CD4-positive, CD25-positive, alpha-beta regulatory T cell (primary cell): ENCODE data around the gene ADGRL4. TPM values are rescaled to one million over a fixed set of nuclear protein-coding genes. Genes with fewer than 3 reads are reported as not detected.
"Not testable (repeated sequence)": the region's sequence is repeated elsewhere in the genome, so short reads cannot be mapped to it uniquely, and the experiment has no call there.

Experiments used
- ATAC-seq, 2 donors: fragments of 150-1000 bp; cut with Tn5 transposase; one replicate each; pipeline ENCODE4 v1.10.0; 2021; ENCODE audit warnings: low read depth in 2 of 2, moderate number of reproducible peaks in 2 of 2, moderate library complexity in 1 of 2
- DNase-seq, 3 donors: peaks; one replicate each; pipeline versions ENCODE4 v3.0.0 to v3.0.0-alpha.2; 2012 to 2022; ENCODE audit warnings: mixed read lengths in 1 of 3
- H3K27ac ChIP-seq: one replicate; pipeline ENCODE4 v1.7.0; 2013; ENCODE audit warnings: mild to moderate bottlenecking, low read length; ENCODE audit not compliant: insufficient read depth, poor library complexity, severe bottlenecking
- H3K27me3 ChIP-seq: one replicate; pipeline ENCODE4 v1.7.0; 2013; ENCODE audit warnings: low read length; ENCODE audit not compliant: control insufficient read depth, insufficient read depth
- H3K36me3 ChIP-seq: one replicate; pipeline ENCODE4 v1.7.0; 2013; ENCODE audit warnings: mild to moderate bottlenecking, low read length, moderate library complexity; ENCODE audit not compliant: control insufficient read depth, insufficient read depth
- H3K4me1 ChIP-seq: 2 replicates; pipeline ENCODE4 v1.7.0; 2013; ENCODE audit warnings: mild to moderate bottlenecking, low read length; ENCODE audit not compliant: insufficient read depth, control insufficient read depth, poor library complexity, severe bottlenecking
- H3K4me3 ChIP-seq: one replicate; pipeline ENCODE4 v1.7.0; 2013; ENCODE audit warnings: low read depth, mild to moderate bottlenecking, low read length, moderate library complexity
- H3K9me3 ChIP-seq, 2 experiments: 1 replicate in 1 of 2; 2 replicates in 1 of 2; pipeline ENCODE4 v1.7.0; 2013; ENCODE audit warnings: low read length in 2 of 2, mild to moderate bottlenecking in 1 of 2, moderate library complexity in 1 of 2; ENCODE audit not compliant: control insufficient read depth in 2 of 2
- H3K27ac Mint-ChIP-seq, 3 donors: one replicate each; pipeline ENCODE4 v1.8.0; 2020 to 2022; ENCODE audit warnings: mild to moderate bottlenecking in 3 of 3, mixed read lengths in 3 of 3, moderate library complexity in 2 of 3
- H3K27me3 Mint-ChIP-seq: one replicate; pipeline ENCODE4 v1.8.0; 2022; ENCODE audit warnings: mild to moderate bottlenecking, mixed read lengths
- H3K36me3 Mint-ChIP-seq: one replicate; pipeline ENCODE4 v1.8.0; 2020; ENCODE audit warnings: mixed read lengths
- H3K4me1 Mint-ChIP-seq, 4 donors: one replicate each; pipeline ENCODE4 v1.8.0; 2020 to 2022; ENCODE audit warnings: mixed read lengths in 4 of 4, mild to moderate bottlenecking in 1 of 4
- H3K4me3 Mint-ChIP-seq, 4 donors: one replicate each; pipeline ENCODE4 v1.8.0; 2020 to 2022; ENCODE audit warnings: mild to moderate bottlenecking in 4 of 4, mixed read lengths in 4 of 4, moderate library complexity in 3 of 4
- H3K9me3 Mint-ChIP-seq, 7 donors: one replicate each; pipeline ENCODE4 v1.8.0; 2020 to 2022; ENCODE audit warnings: mixed read lengths in 7 of 7, mild to moderate bottlenecking in 3 of 7, moderate library complexity in 2 of 7
- polyA plus RNA-seq, 4 donors: library from polyadenylated mRNA; unstranded; fragments of 300-500 nt; fragmentation: Illumina TruSeq; gene quantifications; one replicate each; pipeline ENCODE4 v1.2.3, GENCODE V29; 2021
- total RNA-seq: library from RNA; stranded (reverse); gene quantifications from one replicate; pipeline ENCODE4 v1.2.3, GENCODE V29; 2022

Gene ADGRL4
- total and polyA plus RNA-seq, 5 donors from 2014 or later, result not detected

GRCh38 chr1:78887458-78887857, 119.1 kb downstream of the ADGRL4 start:
- Histone ChIP-seq H3K4me3 (no peak overlapping the region), H3K9me3 (no peaks in the 10 kb centered on the region), H3K4me1 (no peaks in the 10 kb centered on the region), H3K36me3 (no peaks in the 10 kb centered on the region), H3K27ac (no peak overlapping the region), H3K27me3 (no peaks in the 10 kb centered on the region)
- Mint-ChIP-seq H3K36me3 (no peaks in the 10 kb centered on the region), H3K4me3 (no peak overlapping the region), H3K9me3 (peaks cover 0 to 1% (median 0%) of the 10 kb centered on the region in 7 donors), H3K27ac (no peak overlapping the region), H3K27me3 (no peaks in the 10 kb centered on the region), H3K4me1 (no peaks in the 10 kb centered on the region)
- ATAC-seq (no peak), DNase-seq (no peak)

GRCh38 chr1:78884685-78885452, 121.7 kb downstream of the ADGRL4 start:
- Histone ChIP-seq H3K9me3 (no peaks in the 10 kb centered on the region), H3K36me3 (no peaks in the 10 kb centered on the region), H3K27ac (no peak overlapping the region), H3K27me3 (no peaks in the 10 kb centered on the region), H3K4me1 (no peaks in the 10 kb centered on the region), H3K4me3 (no peak overlapping the region)
- ATAC-seq (no peak), DNase-seq (no peak)
- no peaks in the 10 kb centered on the region for H3K4me1 Mint-ChIP-seq
- H3K36me3 Mint-ChIP-seq, result no peaks in the 10 kb centered on the region
- H3K9me3 Mint-ChIP-seq, result peaks cover 0 to 1% (median 0%) of the 10 kb centered on the region in 7 donors
- no peak overlapping the region for H3K27ac Mint-ChIP-seq
- H3K27me3 Mint-ChIP-seq, result no peaks in the 10 kb centered on the region
- H3K4me3 Mint-ChIP-seq, result no peak overlapping the region

GRCh38 chr1:78880223-78880622, 126.3 kb downstream of the ADGRL4 start:
- ATAC-seq (no peak), DNase-seq (no peak)
- no peaks in the 10 kb centered on the region for H3K27me3 Mint-ChIP-seq
- H3K9me3 ChIP-seq, result no peaks in the 10 kb centered on the region
- H3K27me3 ChIP-seq, result no peaks in the 10 kb centered on the region
- H3K36me3 Mint-ChIP-seq, result no peaks in the 10 kb centered on the region
- no peak overlapping the region for H3K4me3 ChIP-seq
- no peak overlapping the region for H3K27ac Mint-ChIP-seq
- no peaks in the 10 kb centered on the region for H3K4me1 Mint-ChIP-seq
- H3K36me3 ChIP-seq, result no peaks in the 10 kb centered on the region
- no peak overlapping the region for H3K4me3 Mint-ChIP-seq
- H3K4me1 ChIP-seq, result no peaks in the 10 kb centered on the region
- no peak overlapping the region for H3K27ac ChIP-seq
- no peaks in the 10 kb centered on the region for H3K9me3 Mint-ChIP-seq

GRCh38 chr1:78875986-78876385, 130.5 kb downstream of the ADGRL4 start:
- not testable (repeated sequence) for H3K4me1 Mint-ChIP-seq, H3K4me3 Mint-ChIP-seq, H3K9me3 ChIP-seq, H3K27ac Mint-ChIP-seq, DNase-seq, H3K27me3 ChIP-seq, H3K27me3 Mint-ChIP-seq, H3K27ac ChIP-seq, H3K9me3 Mint-ChIP-seq, H3K36me3 Mint-ChIP-seq, H3K36me3 ChIP-seq, H3K4me3 ChIP-seq, H3K4me1 ChIP-seq, ATAC-seq

GRCh38 chr1:78872801-78873200, 133.7 kb downstream of the ADGRL4 start:
- not testable (repeated sequence) for H3K9me3 ChIP-seq, H3K9me3 Mint-ChIP-seq, H3K4me1 Mint-ChIP-seq, H3K36me3 ChIP-seq, H3K4me3 Mint-ChIP-seq, H3K36me3 Mint-ChIP-seq, H3K4me1 ChIP-seq, H3K27ac Mint-ChIP-seq, ATAC-seq, H3K27ac ChIP-seq, DNase-seq, H3K27me3 Mint-ChIP-seq, H3K4me3 ChIP-seq, H3K27me3 ChIP-seq

- H3K27me3 ChIP-seq, result no peaks in the 10 kb centered on the region
- Mint-ChIP-seq H3K4me1 (no peaks in the 10 kb centered on the region), H3K9me3 (peaks cover 0 to 9% (median 4%) of the 10 kb centered on the region in 7 donors), H3K27me3 (no peaks in the 10 kb centered on the region), H3K36me3 (no peaks in the 10 kb centered on the region), H3K27ac (no peak overlapping the region), H3K4me3 (no peak overlapping the region)
- no peaks in the 10 kb centered on the region for H3K9me3 ChIP-seq
- no peak for ATAC-seq
- no peak for DNase-seq
- no peaks in the 10 kb centered on the region for H3K36me3 ChIP-seq
- no peak overlapping the region for H3K4me3 ChIP-seq
- H3K27ac ChIP-seq, result no peak overlapping the region
- H3K4me1 ChIP-seq, result no peaks in the 10 kb centered on the region
Measured at GRCh38 chr1:78871249-78871648, 135.3 kb downstream of the ADGRL4 start.

GRCh38 chr1:78869136-78869535, 137.4 kb downstream of the ADGRL4 start:
- no peaks in the 10 kb centered on the region for H3K27me3 ChIP-seq
- H3K36me3 ChIP-seq, result no peaks in the 10 kb centered on the region
- no peaks in the 10 kb centered on the region for H3K9me3 ChIP-seq
- no peaks in the 10 kb centered on the region for H3K36me3 Mint-ChIP-seq
- H3K27ac Mint-ChIP-seq, result no peak overlapping the region
- no peak overlapping the region for H3K4me3 Mint-ChIP-seq
- H3K27ac ChIP-seq, result no peak overlapping the region
- DNase-seq (no peak), ATAC-seq (no peak)
- H3K4me1 ChIP-seq, result no peaks in the 10 kb centered on the region
- no peaks in the 10 kb centered on the region for H3K27me3 Mint-ChIP-seq
- no peaks in the 10 kb centered on the region for H3K4me1 Mint-ChIP-seq
- H3K4me3 ChIP-seq, result no peak overlapping the region
- H3K9me3 Mint-ChIP-seq, result peaks cover 0 to 9% (median 4%) of the 10 kb centered on the region in 7 donors

- no peak overlapping the region for H3K4me3 ChIP-seq
- no peaks in the 10 kb centered on the region for H3K9me3 ChIP-seq
- Mint-ChIP-seq H3K4me1 (no peaks in the 10 kb centered on the region), H3K9me3 (peaks cover 0 to 3% (median 0%) of the 10 kb centered on the region in 7 donors), H3K4me3 (no peak overlapping the region), H3K27ac (no peak overlapping the region), H3K27me3 (no peaks in the 10 kb centered on the region), H3K36me3 (no peaks in the 10 kb centered on the region)
- ATAC-seq (no peak), DNase-seq (no peak)
- no peak overlapping the region for H3K27ac ChIP-seq
- no peaks in the 10 kb centered on the region for H3K27me3 ChIP-seq
- H3K36me3 ChIP-seq, result no peaks in the 10 kb centered on the region
- no peaks in the 10 kb centered on the region for H3K4me1 ChIP-seq
Measured at GRCh38 chr1:78864175-78864574, 142.4 kb downstream of the ADGRL4 start.
